Measurements from ENCODE around the gene ENKUR. TPM values are rescaled to one million over a fixed set of nuclear protein-coding genes. Genes with fewer than 3 reads are reported as not detected.

Gene ENKUR
- total RNA-seq, 1 experiment from 2014 or later, result 0.32 TPM

GRCh38 chr10:24993237-24993958 is 22.6 kb downstream of the ENKUR start:
- no peaks in the 10 kb centered on the region for H3K79me2 ChIP-seq (ENCODE audit: insufficient read depth, low read length)
- no peaks in the 10 kb centered on the region for H3K9me2 ChIP-seq (ENCODE audit: insufficient read depth)
- RAD21 ChIA-PET (ENCODE audit: low non-redundant PET in 1 of 2, low total read pairs in 2 of 2, uncharacterized antibody in 2 of 2, unreplicated experiment in 2 of 2), result no interaction called here
- H3K27me3 ChIP-seq (ENCODE audit: insufficient read depth, low read length), result no peaks in the 10 kb centered on the region
- H3K27ac ChIP-seq (ENCODE audit: low read depth, low read length), result no peak overlapping the region
- H3K4me2 ChIP-seq (ENCODE audit: low read length), result no peak overlapping the region
- no peak for ATAC-seq
- BruUV-seq (replicated peaks), result no TSS peak
- H3K9ac ChIP-seq (ENCODE audit: low read length), result no peak overlapping the region
- no peak for DNase-seq (ENCODE audit: low read depth, low spot score)
- no peak overlapping the region for H3K4me3 ChIP-seq (replicated peaks in 1 of 2; ENCODE audit: low read depth in 1 of 2, low read length in 2 of 2)
- POLR2A ChIA-PET, result no interaction called here
- TF ChIP-seq MAX (IDR thresholded peaks at IDR 0.05) (no peak), TCF7L2 (IDR thresholded peaks at IDR 0.05; ENCODE audit: borderline replicate concordance, extremely low read depth, insufficient read depth, insufficient read length) (no peak), FOSL1 (IDR thresholded peaks at IDR 0.05; ENCODE audit: low read depth) (no peak), CBX3 (IDR thresholded peaks at IDR 0.05; ENCODE audit: low read depth) (no peak), RAD21 (IDR thresholded peaks at IDR 0.05; ENCODE audit: low read depth) (no peak), ZNF274 (IDR thresholded peaks at IDR 0.05; ENCODE audit: low read depth, low read length) (no peak), CEBPB (IDR thresholded peaks at IDR 0.05; ENCODE audit: low read depth) (no peak), SIN3A (IDR thresholded peaks at IDR 0.05; ENCODE audit: low read depth) (no peak), SRF (IDR thresholded peaks at IDR 0.05; ENCODE audit: low read depth) (no peak), EGR1 (IDR thresholded peaks at IDR 0.05; ENCODE audit: low read depth) (no peak), EZH2 (IDR thresholded peaks at IDR 0.05) (no peak), JUND (IDR thresholded peaks at IDR 0.05) (no peak), YY1 (IDR thresholded peaks at IDR 0.05; ENCODE audit: extremely low read depth, insufficient replicate concordance, low read depth, low read length) (no peak), ZBTB33 (IDR thresholded peaks at IDR 0.05; ENCODE audit: extremely low read depth, insufficient replicate concordance, low read length) (no peak), EZH2phosphoT487 (IDR thresholded peaks at IDR 0.05; ENCODE audit: borderline replicate concordance) (no peak)
- H3K4me1 ChIP-seq (ENCODE audit: control insufficient read depth in 1 of 2, insufficient read depth in 2 of 2, low read length in 2 of 2), result no peaks in the 10 kb centered on the region
- H3K36me3 ChIP-seq (ENCODE audit: control insufficient read depth in 1 of 2, insufficient read depth in 2 of 2, low read length in 2 of 2), result no peaks in the 10 kb centered on the region
- H3K9me3 ChIP-seq (ENCODE audit: control insufficient read depth in 1 of 2, insufficient read depth in 1 of 2, low read depth in 1 of 2, low read length in 2 of 2), result no peaks in the 10 kb centered on the region
- CTCF ChIA-PET, result no interaction called here
- intact Hi-C loops (cut with micrococcal nuclease), result no loop called here
- no peaks in the 10 kb centered on the region for H4K20me1 ChIP-seq (ENCODE audit: insufficient read depth)
- H2AFZ ChIP-seq (ENCODE audit: low read depth, low read length, poor library complexity, severe bottlenecking), result no peak overlapping the region

All from HCT116 (cell line).